ENCODE measurements around the gene FOXN3. TPM values are rescaled to one million over a fixed set of nuclear protein-coding genes. Genes with fewer than 3 reads are reported as not detected.

Gene FOXN3
- total RNA-seq, 1 donor from 2014 or later, result 34.5 TPM

- H3K36me3 ChIP-seq (ENCODE audit: control insufficient read depth, insufficient read depth, low read length), result no peaks in the 10 kb centered on the region
- no peak for DNase-seq (ENCODE audit: low read depth)
- H3K27me3 ChIP-seq (ENCODE audit: control insufficient read depth, insufficient read depth, low read length), result no peaks in the 10 kb centered on the region
- no peak for TF ChIP-seq CTCF (IDR thresholded peaks at IDR 0.05; ENCODE audit: insufficient read depth, low read length, poor library complexity, severe bottlenecking)
- H3K4me3 ChIP-seq (ENCODE audit: low read depth, low read length), result no peak overlapping the region
These were observed 198.0 kb downstream of the FOXN3 start for GRCh38 chr14:89219051-89219450.

DNA sequence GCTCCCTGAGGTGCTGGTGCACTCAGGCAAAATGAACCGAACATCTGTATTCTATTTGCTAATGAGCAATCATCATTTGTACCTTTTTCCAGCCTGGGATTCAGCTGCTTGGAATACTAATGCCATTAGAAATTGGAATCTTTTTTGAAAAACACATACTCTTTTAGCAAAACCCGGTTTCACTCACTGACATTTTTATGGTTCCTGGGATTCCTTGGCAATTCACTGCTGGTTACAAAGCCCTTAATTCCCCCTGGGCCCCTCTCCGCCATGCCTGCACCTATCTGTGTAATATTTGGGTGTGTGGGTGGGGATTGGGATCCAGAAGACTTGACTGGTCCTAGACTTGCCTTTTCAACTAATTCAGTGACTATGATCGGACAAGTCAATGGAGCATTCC is 199.1 kb downstream of the FOXN3 start:
- no peak for DNase-seq (ENCODE audit: low read depth)
- Histone ChIP-seq H3K4me3 (ENCODE audit: low read depth, low read length) (no peak overlapping the region), H3K36me3 (ENCODE audit: control insufficient read depth, insufficient read depth, low read length) (no peaks in the 10 kb centered on the region), H3K27me3 (ENCODE audit: control insufficient read depth, insufficient read depth, low read length) (no peaks in the 10 kb centered on the region)
- no peak for TF ChIP-seq CTCF (IDR thresholded peaks at IDR 0.05; ENCODE audit: insufficient read depth, low read length, poor library complexity, severe bottlenecking)

- H3K27me3 ChIP-seq (ENCODE audit: control insufficient read depth, insufficient read depth, low read length), result no peaks in the 10 kb centered on the region
- H3K36me3 ChIP-seq (ENCODE audit: control insufficient read depth, insufficient read depth, low read length), result no peaks in the 10 kb centered on the region
- no peak overlapping the region for H3K4me3 ChIP-seq (ENCODE audit: low read depth, low read length)
- no peak for TF ChIP-seq CTCF (IDR thresholded peaks at IDR 0.05; ENCODE audit: insufficient read depth, low read length, poor library complexity, severe bottlenecking)
- DNase-seq (ENCODE audit: low read depth), result no peak
These were observed 201.5 kb downstream of the FOXN3 start for GRCh38 chr14:89215531-89215930.

DNA sequence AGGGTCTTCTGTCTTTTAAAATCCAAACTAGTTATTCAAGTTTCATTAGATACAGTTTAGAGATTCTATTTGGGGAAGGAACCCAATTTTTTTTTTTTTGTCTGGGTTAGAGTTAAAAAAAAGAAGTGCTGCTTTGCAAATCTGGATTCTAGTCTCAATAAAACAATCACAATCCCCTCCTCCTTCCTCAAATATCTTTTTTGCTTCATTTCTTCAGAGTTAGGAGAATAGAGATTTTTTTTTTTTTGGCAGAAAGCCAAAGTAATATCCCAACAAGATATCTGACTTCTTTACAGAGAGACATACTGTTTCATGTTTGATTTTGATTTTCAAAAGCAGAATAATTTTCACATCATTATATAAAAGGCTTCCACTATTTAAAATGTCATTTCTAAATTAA is 201.9 kb downstream of the FOXN3 start:
- TF ChIP-seq CTCF (IDR thresholded peaks at IDR 0.05; ENCODE audit: insufficient read depth, low read length, poor library complexity, severe bottlenecking), result no peak
- no peaks in the 10 kb centered on the region for H3K27me3 ChIP-seq (ENCODE audit: control insufficient read depth, insufficient read depth, low read length)
- DNase-seq (ENCODE audit: low read depth), result no peak
- no peak overlapping the region for H3K4me3 ChIP-seq (ENCODE audit: low read depth, low read length)
- no peaks in the 10 kb centered on the region for H3K36me3 ChIP-seq (ENCODE audit: control insufficient read depth, insufficient read depth, low read length)

- H3K27me3 ChIP-seq (ENCODE audit: control insufficient read depth, insufficient read depth, low read length), result no peaks in the 10 kb centered on the region
- DNase-seq (ENCODE audit: low read depth), result no peak
- H3K36me3 ChIP-seq (ENCODE audit: control insufficient read depth, insufficient read depth, low read length), result no peaks in the 10 kb centered on the region
- TF ChIP-seq CTCF (IDR thresholded peaks at IDR 0.05; ENCODE audit: insufficient read depth, low read length, poor library complexity, severe bottlenecking), result no peak
- H3K4me3 ChIP-seq (ENCODE audit: low read depth, low read length), result no peak overlapping the region
These were observed 202.6 kb downstream of the FOXN3 start for GRCh38 chr14:89214221-89214965.

Measured in kidney epithelial cell (primary cell).